SK-MEL-5 (cell line): Measurements from ENCODE around the gene OR2AG2. TPM values are rescaled to one million over a fixed set of nuclear protein-coding genes. Genes with fewer than 3 reads are reported as not detected.
A peak's percentile ranks its signal among the peaks of the same experiment; 100 is the strongest.

Source experiments
- DNase-seq: peaks from one replicate; pipeline ENCODE4 v3.0.0-alpha.2; 2016; ENCODE audit warnings: low read depth, low spot score
- in situ Hi-C: cut with HindIII; loops from 2 replicates; pipeline ENCODE4 v1.10.0; 2016; ENCODE audit warnings: low sequenced_read_pairs, high pct_unique_total_duplicates, low pct_unique_long_range_greater_than_20kb
- total RNA-seq: library from RNA; depleted of rRNA; stranded (reverse); fragments of >200 nt; shearing (Covaris generic); gene quantifications from 2 replicates; pipeline ENCODE4 v1.2.3, GENCODE V29; 2014

Gene OR2AG2
- total RNA-seq, 1 experiment from 2014 or later, result 0.61 TPM

GRCh38 chr11:6746086-6746618, 25.6 kb downstream of the OR2AG2 start:
- DNase-seq, result no peak
- in situ Hi-C loops, result no loop called here

GRCh38 chr11:6745465-6746015, 26.2 kb downstream of the OR2AG2 start:
- in situ Hi-C loops, result no loop called here
- no peak for DNase-seq

- no peak for DNase-seq
- in situ Hi-C loops, result no loop called here
These were observed 26.8 kb downstream of the OR2AG2 start for GRCh38 chr11:6745018-6745417.

- DNase-seq, result no peak
- in situ Hi-C loops, result no loop called here
These were observed 29.5 kb downstream of the OR2AG2 start for GRCh38 chr11:6742260-6742659.

- in situ Hi-C loops, result no loop called here
- no peak for DNase-seq
These were observed 33.2 kb downstream of the OR2AG2 start for GRCh38 chr11:6738590-6738989.

GRCh38 chr11:6737872-6738466, 33.8 kb downstream of the OR2AG2 start:
- in situ Hi-C loops, result no loop called here
- peak; percentile 85 for DNase-seq

GRCh38 chr11:6736495-6737121, 35.2 kb downstream of the OR2AG2 start:
- no peak for DNase-seq
- in situ Hi-C loops, result no loop called here

GRCh38 chr11:6735306-6735705, 36.5 kb downstream of the OR2AG2 start:
- peak; percentile 78 for DNase-seq
- in situ Hi-C loops, result no loop called here

- DNase-seq, result no peak
- in situ Hi-C loops, result no loop called here
These were observed 37.2 kb downstream of the OR2AG2 start for GRCh38 chr11:6734616-6735015.

- DNase-seq, result no peak
- in situ Hi-C loops, result no loop called here
These were observed 38.2 kb downstream of the OR2AG2 start for GRCh38 chr11:6733326-6734275.

- in situ Hi-C loops, result no loop called here
- no peak for DNase-seq
These were observed 43.6 kb downstream of the OR2AG2 start for GRCh38 chr11:6727971-6728760.

GRCh38 chr11:6725386-6725896, 46.3 kb downstream of the OR2AG2 start:
- peak; percentile 88 for DNase-seq
- in situ Hi-C loops, result no loop called here

- no peak for DNase-seq
- in situ Hi-C loops, result no loop called here
These were observed 47.8 kb downstream of the OR2AG2 start for GRCh38 chr11:6724013-6724412.

GRCh38 chr11:6721343-6721742, 50.4 kb downstream of the OR2AG2 start:
- DNase-seq, result no peak
- in situ Hi-C loops, result no loop called here

- in situ Hi-C loops, result no loop called here
- DNase-seq, result no peak
These were observed 52.2 kb downstream of the OR2AG2 start for GRCh38 chr11:6719576-6719975.

- DNase-seq, result no peak
- in situ Hi-C loops, result no loop called here
These were observed 54.4 kb downstream of the OR2AG2 start for GRCh38 chr11:6717426-6717825.
